Tibial nerve (tissue), 4 donors: ENCODE results near the gene ZC3H12A. TPM values are rescaled to one million over a fixed set of nuclear protein-coding genes. Genes with fewer than 3 reads are reported as not detected.

ENCODE experiments used
- DNase-seq, 2 donors: peaks; one replicate each; pipeline ENCODE4 v3.0.0-alpha.2; 2019; ENCODE audit warnings: low spot score in 2 of 2
- H3K27ac ChIP-seq, 4 donors: fragments of 200-600 bp; sonication (generic) in 3 of 4; one replicate each; pipeline ENCODE4 v1.5.1; 2017 to 2019; ENCODE audit warnings: mild to moderate bottlenecking in 1 of 4
- H3K27me3 ChIP-seq, 2 donors: fragments of 200-600 bp; sonication (generic) in 1 of 2; one replicate each; pipeline versions ENCODE4 v1.5.1 to v1.6.0; 2017 to 2019
- H3K36me3 ChIP-seq, 3 donors: fragments of 200-600 bp; sonication (generic); one replicate each; pipeline ENCODE4 v1.5.1; 2018 to 2019
- H3K4me1 ChIP-seq, 4 donors: fragments of 200-600 bp; sonication (generic) in 3 of 4; one replicate each; pipeline ENCODE4 v1.5.1; 2017 to 2019
- H3K4me3 ChIP-seq, 4 donors: fragments of 200-600 bp; sonication (generic) in 3 of 4; one replicate each; pipeline ENCODE4 v1.5.1; 2017 to 2019; ENCODE audit warnings: mild to moderate bottlenecking in 1 of 4, moderate library complexity in 1 of 4
- H3K9me3 ChIP-seq, 4 donors: fragments of 200-600 bp; sonication (generic) in 3 of 4; one replicate each; pipeline ENCODE4 v1.5.1; 2017 to 2019
- EP300 ChIP-seq, 2 donors: sonication (generic); formaldehyde crosslinking; IDR thresholded peaks; one replicate each; pipeline ENCODE4 v1.6.1; 2017; ENCODE audit warnings: antibody characterized with exemption in 2 of 2, mild to moderate bottlenecking in 1 of 2
- POLR2A ChIP-seq, 2 donors: fragments of 450-650 bp; IDR thresholded peaks; one replicate each; pipeline ENCODE4 v1.6.1; 2017; ENCODE audit warnings: antibody characterized with exemption in 2 of 2, mild to moderate bottlenecking in 2 of 2, moderate library complexity in 2 of 2
- WGBS, 2 donors: methylation state at CpG; one replicate each; pipeline ENCODE4 v1.1.5; 2018; 5-methylcytosine and 5-hydroxymethylcytosine counted together
- total RNA-seq, 4 donors: library from RNA; depleted of rRNA; stranded (reverse); fragments of >200 nt; gene quantifications; one replicate each; pipeline ENCODE4 v1.1.0, GENCODE V29; 2016
- TF ChIP-seq, protein P1 (sequence below), 5 experiments: fragments of 200-600 bp in 3 of 5; fragments of 450-650 bp in 2 of 5; sonication (generic) in 3 of 5; IDR thresholded peaks; one replicate each; pipeline ENCODE4 v1.5.1; 2016 to 2019; ENCODE audit warnings: antibody characterized with exemption in 5 of 5, mild to moderate bottlenecking in 3 of 5, moderate library complexity in 2 of 5

ZC3H12A gene
- total RNA-seq, 4 donors from 2014 or later = 7.9 to 15.7 (median 10.9) TPM

DNA sequence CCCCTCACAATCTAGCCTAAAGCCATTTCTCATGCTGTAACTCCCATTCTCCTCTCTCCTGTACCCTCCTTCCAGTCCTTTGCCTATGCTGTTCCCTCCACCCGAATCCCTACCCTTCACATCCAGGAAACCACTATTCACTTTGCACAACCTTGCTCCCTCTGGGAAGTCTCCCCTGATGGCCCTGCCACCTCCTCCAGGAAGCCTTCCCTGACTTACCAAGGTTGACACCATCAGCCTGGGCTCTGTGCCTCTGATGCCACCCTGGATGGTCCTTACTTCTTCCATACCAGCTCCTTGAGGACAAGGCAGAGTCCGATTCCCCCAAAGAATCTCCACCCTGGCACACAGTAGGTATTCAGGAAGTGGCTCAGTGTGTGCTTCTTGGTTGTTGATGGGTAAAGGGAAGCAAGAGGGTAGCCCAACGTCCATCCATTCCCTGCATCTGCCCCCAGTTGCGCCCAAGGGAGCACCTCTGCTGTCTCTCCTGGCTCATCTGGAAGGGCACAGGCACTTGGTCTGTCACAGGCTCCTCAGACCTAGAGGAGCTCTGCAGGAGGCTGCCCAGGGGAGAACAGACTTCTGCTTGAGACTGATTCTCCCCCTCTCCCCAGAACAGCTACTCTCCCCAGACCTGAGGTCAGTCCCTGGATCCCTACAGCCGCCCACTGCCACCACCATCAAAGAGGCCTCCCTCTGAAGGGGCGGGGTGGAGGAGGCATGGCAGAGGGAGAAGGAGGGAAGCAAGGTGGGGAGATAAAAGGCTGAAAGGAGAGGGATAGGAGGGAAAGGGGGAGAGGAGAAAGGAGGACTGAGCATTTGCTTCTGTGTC, 36.1 kb upstream of the ZC3H12A start:
- Histone ChIP-seq H3K4me3 (no peak overlapping the region), H3K27me3 (peaks cover 0 to 25% of the 10 kb centered on the region in 2 donors), H3K9me3 (no peaks in the 10 kb centered on the region), H3K4me1 (no peaks in the 10 kb centered on the region), H3K36me3 (no peaks in the 10 kb centered on the region), H3K27ac (no peak overlapping the region)
- no peak for TF ChIP-seq POLR2A (IDR thresholded peaks at IDR 0.05)
- TF ChIP-seq, protein P1, sequence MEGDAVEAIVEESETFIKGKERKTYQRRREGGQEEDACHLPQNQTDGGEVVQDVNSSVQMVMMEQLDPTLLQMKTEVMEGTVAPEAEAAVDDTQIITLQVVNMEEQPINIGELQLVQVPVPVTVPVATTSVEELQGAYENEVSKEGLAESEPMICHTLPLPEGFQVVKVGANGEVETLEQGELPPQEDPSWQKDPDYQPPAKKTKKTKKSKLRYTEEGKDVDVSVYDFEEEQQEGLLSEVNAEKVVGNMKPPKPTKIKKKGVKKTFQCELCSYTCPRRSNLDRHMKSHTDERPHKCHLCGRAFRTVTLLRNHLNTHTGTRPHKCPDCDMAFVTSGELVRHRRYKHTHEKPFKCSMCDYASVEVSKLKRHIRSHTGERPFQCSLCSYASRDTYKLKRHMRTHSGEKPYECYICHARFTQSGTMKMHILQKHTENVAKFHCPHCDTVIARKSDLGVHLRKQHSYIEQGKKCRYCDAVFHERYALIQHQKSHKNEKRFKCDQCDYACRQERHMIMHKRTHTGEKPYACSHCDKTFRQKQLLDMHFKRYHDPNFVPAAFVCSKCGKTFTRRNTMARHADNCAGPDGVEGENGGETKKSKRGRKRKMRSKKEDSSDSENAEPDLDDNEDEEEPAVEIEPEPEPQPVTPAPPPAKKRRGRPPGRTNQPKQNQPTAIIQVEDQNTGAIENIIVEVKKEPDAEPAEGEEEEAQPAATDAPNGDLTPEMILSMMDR (IDR thresholded peaks at IDR 0.05) = no peak
- 66 to 71% methylated on average over 6 of the region's 6 CpGs for whole genome bisulfite sequencing, 2 donors
- DNase-seq = no peak

DNA sequence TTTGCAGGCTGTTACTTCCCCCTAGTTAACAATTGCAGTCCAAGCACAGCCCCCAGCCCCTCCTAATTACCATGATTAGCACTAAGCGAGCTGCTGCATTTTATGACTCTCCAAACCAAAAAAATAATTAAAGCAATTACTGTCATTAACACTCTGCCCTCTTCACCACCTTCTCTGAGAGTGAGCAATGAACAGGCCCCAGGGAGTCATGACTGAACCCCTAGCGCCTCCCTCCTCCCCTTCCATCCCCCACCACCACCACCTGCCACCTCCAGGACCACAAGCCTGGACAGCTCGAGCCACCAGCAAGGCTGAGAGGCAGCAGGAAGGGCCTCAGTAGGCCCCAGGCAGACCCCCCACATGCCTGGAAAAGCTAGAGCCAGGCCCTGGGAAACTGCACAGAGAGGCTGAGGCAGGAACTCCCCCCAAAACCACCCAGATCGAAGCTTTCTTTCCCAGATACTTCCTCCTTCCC, 35.5 kb upstream of the ZC3H12A start:
- TF ChIP-seq EP300 (IDR thresholded peaks at IDR 0.05) (no peak), POLR2A (IDR thresholded peaks at IDR 0.05) (no peak)
- TF ChIP-seq, protein P1 (IDR thresholded peaks at IDR 0.05) = no peak
- no peak overlapping the region for H3K27ac ChIP-seq
- WGBS, 2 donors = 53 to 57% methylated on average over 4 of the region's 4 CpGs
- H3K27me3 ChIP-seq = peaks cover 0 to 26% of the 10 kb centered on the region in 2 donors
- H3K9me3 ChIP-seq = no peaks in the 10 kb centered on the region
- no peak for DNase-seq
- no peaks in the 10 kb centered on the region for H3K36me3 ChIP-seq
- H3K4me1 ChIP-seq = no peaks in the 10 kb centered on the region
- H3K4me3 ChIP-seq = no peak overlapping the region

DNA sequence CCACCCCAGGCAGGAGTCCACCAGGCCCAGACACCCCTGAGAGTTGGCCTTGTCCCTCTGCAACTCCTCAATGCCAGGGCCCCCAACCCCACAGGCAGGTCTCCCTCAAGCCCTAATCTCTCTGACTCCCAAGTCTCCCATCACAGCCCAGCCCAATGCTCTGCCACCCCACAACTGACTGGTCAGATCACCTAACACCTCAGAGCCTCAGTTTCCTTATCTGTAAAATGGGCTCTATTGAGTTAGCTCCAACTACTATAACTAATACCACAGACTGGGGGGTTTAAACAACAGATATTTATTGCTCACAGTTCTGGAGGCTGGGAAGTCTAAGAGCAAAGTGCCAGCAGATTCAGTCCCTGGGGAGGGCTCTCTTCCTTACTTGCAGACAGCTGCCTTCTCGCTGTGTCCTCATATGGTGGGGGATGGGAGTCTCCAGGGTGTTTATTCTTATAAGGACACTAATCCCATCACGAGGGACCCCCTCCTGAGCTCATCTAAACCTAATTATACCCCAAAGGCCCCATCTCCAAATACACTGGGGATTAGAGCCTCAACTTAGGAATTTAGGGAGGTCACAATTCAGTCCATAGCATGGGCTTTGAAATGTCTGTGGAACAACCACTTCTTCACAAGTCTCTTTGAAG, 34.9 kb upstream of the ZC3H12A start:
- H3K4me1 ChIP-seq = no peaks in the 10 kb centered on the region
- H3K4me3 ChIP-seq = no peak overlapping the region
- no peak overlapping the region for H3K27ac ChIP-seq
- no peaks in the 10 kb centered on the region for H3K36me3 ChIP-seq
- DNase-seq = no peak
- H3K9me3 ChIP-seq = no peaks in the 10 kb centered on the region
- H3K27me3 ChIP-seq = peaks cover 0 to 26% of the 10 kb centered on the region in 2 donors
- TF ChIP-seq, protein P1 (IDR thresholded peaks at IDR 0.05) = no peak
- TF ChIP-seq POLR2A (IDR thresholded peaks at IDR 0.05) (no peak), EP300 (IDR thresholded peaks at IDR 0.05) (no peak)
- 38 to 58% methylated on average over 2 of the region's 2 CpGs for WGBS, 2 donors

DNA sequence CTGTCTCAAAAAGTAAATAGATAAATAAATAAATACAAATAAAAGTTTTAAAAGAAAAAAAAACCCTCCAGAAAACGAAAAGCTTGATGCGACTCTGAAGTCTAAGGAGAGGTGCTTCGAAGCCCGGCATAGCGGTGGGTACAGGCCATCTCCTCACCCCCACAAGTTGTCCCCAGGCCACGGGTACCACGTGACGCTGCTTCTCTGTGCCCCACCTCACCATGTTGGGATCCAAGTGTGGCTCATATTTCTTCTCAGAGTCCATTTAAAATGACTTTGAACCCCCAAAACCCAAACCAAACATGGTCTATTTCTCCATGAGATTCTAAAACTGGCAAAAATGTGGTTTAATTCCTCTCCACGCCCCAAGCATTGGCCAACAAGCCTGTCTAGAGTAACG, 32.9 kb upstream of the ZC3H12A start:
- peaks cover 0 to 35% of the 10 kb centered on the region in 2 donors for H3K27me3 ChIP-seq
- DNase-seq = no peak
- no peaks in the 10 kb centered on the region for H3K9me3 ChIP-seq
- no peak overlapping the region for H3K27ac ChIP-seq
- no peaks in the 10 kb centered on the region for H3K36me3 ChIP-seq
- WGBS, 2 donors = 80 to 84% methylated on average over 10 of the region's 10 CpGs
- no peak overlapping the region for H3K4me3 ChIP-seq
- TF ChIP-seq, protein P1 (IDR thresholded peaks at IDR 0.05) = no peak
- no peak for TF ChIP-seq POLR2A (IDR thresholded peaks at IDR 0.05)
- no peak for TF ChIP-seq EP300 (IDR thresholded peaks at IDR 0.05)
- H3K4me1 ChIP-seq = no peaks in the 10 kb centered on the region

DNA sequence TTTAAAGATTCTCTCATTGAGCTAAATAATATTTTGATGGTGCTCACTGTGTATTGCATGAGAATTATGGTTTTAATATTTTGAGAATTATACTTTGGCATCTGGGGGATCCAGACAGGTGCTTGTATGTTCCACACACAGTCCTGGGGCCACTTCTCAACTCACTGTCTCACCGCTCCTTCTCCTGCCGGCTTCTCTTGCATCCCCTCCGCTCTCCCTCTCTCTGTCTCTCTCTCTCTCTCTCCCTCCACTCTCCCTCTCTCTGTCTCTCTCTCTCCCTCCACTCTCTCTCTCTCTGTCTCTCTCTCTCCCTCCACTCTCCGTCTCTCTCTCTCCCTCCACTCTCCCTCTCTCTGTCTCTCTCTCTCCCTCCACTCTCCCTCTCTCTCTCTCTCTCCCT, 32.2 kb upstream of the ZC3H12A start:
- TF ChIP-seq, protein P1 (IDR thresholded peaks at IDR 0.05) = no peak
- no peak for TF ChIP-seq POLR2A (IDR thresholded peaks at IDR 0.05)
- WGBS, 2 donors = 51 to 53% methylated on average over 4 of the region's 4 CpGs
- Histone ChIP-seq H3K4me3 (no peak overlapping the region), H3K36me3 (no peaks in the 10 kb centered on the region), H3K4me1 (no peaks in the 10 kb centered on the region), H3K9me3 (no peaks in the 10 kb centered on the region), H3K27me3 (peaks cover 0 to 39% of the 10 kb centered on the region in 2 donors), H3K27ac (no peak overlapping the region)
- DNase-seq = no peak
